Measurements from ENCODE around the gene BAIAP2L1. TPM values are rescaled to one million over a fixed set of nuclear protein-coding genes. Genes with fewer than 3 reads are reported as not detected.

The BAIAP2L1 gene
- total and polyA plus RNA-seq, 9 of the 15 experiments (the other 6 are each of a cell fraction or from before 2014, with no cell fraction given): 4.2 to 29.8 (median 15.5) TPM

DNA sequence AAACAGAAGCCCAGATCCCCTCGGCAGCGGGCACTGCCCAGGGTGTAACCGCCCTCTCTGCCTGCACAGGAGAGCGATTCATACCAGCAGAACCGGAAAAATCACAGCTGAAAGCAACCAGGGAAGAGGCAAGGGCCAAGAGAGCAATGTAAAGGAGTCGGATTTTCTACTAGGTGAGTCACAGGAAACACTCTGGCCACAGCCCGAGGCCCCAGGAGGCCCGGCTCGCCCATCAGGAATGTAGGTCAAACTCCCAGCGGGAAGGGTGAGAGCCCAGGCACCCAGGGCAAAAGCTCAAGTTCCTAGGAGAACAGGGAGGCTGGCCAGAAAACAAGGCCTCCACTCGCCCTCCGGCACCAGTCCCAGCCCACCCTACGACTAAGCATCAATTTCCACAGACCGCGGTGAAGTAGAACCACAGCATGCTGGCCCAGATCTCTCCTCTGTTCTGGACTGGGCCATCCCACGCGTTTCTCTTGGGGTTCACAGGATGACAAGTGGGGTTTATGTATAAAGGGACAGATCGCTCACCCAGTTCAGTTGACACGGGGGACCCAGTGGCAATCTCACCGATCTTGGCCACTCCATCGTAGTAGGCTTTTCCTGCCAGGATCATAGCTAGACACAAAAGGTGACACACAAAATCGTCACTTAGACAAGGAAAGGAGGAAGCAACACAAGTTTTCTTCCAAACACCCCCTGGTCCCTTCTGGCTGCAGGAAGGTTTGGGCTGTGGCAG is 46.2 kb downstream of the BAIAP2L1 start:
- 64% methylated on average over 22 of the region's 22 CpGs for WGBS (ENCODE audit: insufficient coverage, low coverage, missing lambda C conversion rate)
- Histone ChIP-seq H3K4me1 (replicated peaks in 1 of 2; ENCODE audit: control insufficient read depth in 2 of 2, insufficient read depth in 2 of 2, low read length in 2 of 2) (peaks cover 0 to 5% of the 10 kb centered on the region in 2 experiments; a peak in 2 of 5 replicates), H3K9me3 (replicated peaks; ENCODE audit: control insufficient read depth, insufficient read depth, low read depth, low read length) (no peaks in the 10 kb centered on the region), H2AFZ (ENCODE audit: low read depth, low read length) (no peak overlapping the region), H3K4me2 (ENCODE audit: insufficient read depth, low read length) (no peak overlapping the region), H3K27me3 (ENCODE audit: control insufficient read depth in 2 of 2, insufficient read depth in 2 of 2, low read length in 2 of 2) (peaks cover 0 to 6% of the 10 kb centered on the region in 2 experiments; a peak in 1 of 5 replicates), H3K9me1 (ENCODE audit: control insufficient read depth, insufficient read depth, low read length) (no peaks in the 10 kb centered on the region), H3K36me3 (ENCODE audit: control insufficient read depth, insufficient read depth, low read length) (peaks cover 5% of the 10 kb centered on the region; the same call in 1 of the 3 replicates), H3K4me3 (no peak overlapping the region), H3K79me2 (ENCODE audit: control insufficient read depth, insufficient read depth, low read length) (no peaks in the 10 kb centered on the region), H3K27ac (ENCODE audit: extremely low read depth, low read depth, low read length) (no peak overlapping the region), H3K9ac (ENCODE audit: insufficient read depth in 1 of 2, low read depth in 2 of 2, low read length in 2 of 2) (no peak overlapping the region), H4K20me1 (replicated peaks; ENCODE audit: control insufficient read depth, insufficient read depth, low read length) (peaks cover 4% of the 10 kb centered on the region; the same call in 1 of the 2 replicates)
- BruUV-seq (replicated peaks): no TSS peak
- no peak for DNase-seq (ENCODE audit: extremely low read depth in 1 of 4, low spot score in 3 of 4)
- ATAC-seq: no peak
- POLR2A ChIA-PET: interaction anchor here (0.6 kb wide), 1 partner anchor 823 kb away, joined by 4 read pairs; no protein-coding TSS in a partner anchor
- FAIRE-seq: no peak
- CTCF ChIA-PET (ENCODE audit: low intra/inter-chr PET ratio): no interaction called here
- in situ Hi-C loops (cut with MboI): no loop called here
- intact Hi-C loops (cut with micrococcal nuclease): no loop called here
- TF ChIP-seq ZFP30 (CRISPR knock-in tag; IDR thresholded peaks at IDR 0.05; ENCODE audit: borderline replicate concordance) (no peak), SMAD4 (CRISPR knock-in tag; conservative IDR thresholded peaks at IDR 0.05) (no peak), ZNF830 (CRISPR knock-in tag; IDR thresholded peaks at IDR 0.05) (no peak), HMG20B (CRISPR knock-in tag; IDR thresholded peaks at IDR 0.05) (no peak), ZNF589 (CRISPR knock-in tag; IDR thresholded peaks at IDR 0.05; ENCODE audit: low read depth) (no peak), ZBTB26 (CRISPR knock-in tag; IDR thresholded peaks at IDR 0.05) (no peak), ETS1 (conservative IDR thresholded peaks at IDR 0.05; ENCODE audit: control insufficient read depth, low read depth, low read length) (no peak), CREB5 (CRISPR knock-in tag; IDR thresholded peaks at IDR 0.05) (no peak)
- TF ChIP-seq, protein P1, sequence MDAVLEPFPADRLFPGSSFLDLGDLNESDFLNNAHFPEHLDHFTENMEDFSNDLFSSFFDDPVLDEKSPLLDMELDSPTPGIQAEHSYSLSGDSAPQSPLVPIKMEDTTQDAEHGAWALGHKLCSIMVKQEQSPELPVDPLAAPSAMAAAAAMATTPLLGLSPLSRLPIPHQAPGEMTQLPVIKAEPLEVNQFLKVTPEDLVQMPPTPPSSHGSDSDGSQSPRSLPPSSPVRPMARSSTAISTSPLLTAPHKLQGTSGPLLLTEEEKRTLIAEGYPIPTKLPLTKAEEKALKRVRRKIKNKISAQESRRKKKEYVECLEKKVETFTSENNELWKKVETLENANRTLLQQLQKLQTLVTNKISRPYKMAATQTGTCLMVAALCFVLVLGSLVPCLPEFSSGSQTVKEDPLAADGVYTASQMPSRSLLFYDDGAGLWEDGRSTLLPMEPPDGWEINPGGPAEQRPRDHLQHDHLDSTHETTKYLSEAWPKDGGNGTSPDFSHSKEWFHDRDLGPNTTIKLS (IDR thresholded peaks at IDR 0.05; ENCODE audit: borderline replicate concordance, low read depth): no peak
